C4-2B (cell line): ENCODE results near the gene CERS5.

Source experiments
- H3K27ac ChIP-seq: fragments of 450-650 bp; 2 replicates; pipeline ENCODE4 v1.5.1; 2017
- CTCF ChIP-seq: fragments of 450-650 bp; conservative IDR thresholded peaks from 2 replicates; pipeline ENCODE4 v1.5.1; 2017; ENCODE audit warnings: mild to moderate bottlenecking
- ZFX ChIP-seq: fragments of 450-650 bp; IDR thresholded peaks from 2 replicates; pipeline ENCODE4 v1.6.1; 2017

Gene CERS5

GRCh38 chr12:50167049-50167828 is at the start of gene CERS5:
Gene CERS5, minus strand, starts transcription at chr12:50167369. Its CDS starts 72 bp downstream, at chr12:50167297.
- H3K27ac ChIP-seq = peak within 1 kb of the TSS; percentile 74
- TF ChIP-seq CTCF (no peak), ZFX (peak; percentile 36; the same call in 1 of the 2 replicates)

- TF ChIP-seq CTCF (no peak), ZFX (no peak)
These were observed 47.9 kb upstream of the CERS5 start for GRCh38 chr12:50215033-50215432.

GRCh38 chr12:50214018-50214417 is 46.8 kb upstream of the CERS5 start:
- TF ChIP-seq CTCF = no peak
- no peak for TF ChIP-seq ZFX
- no peak overlapping the region for H3K27ac ChIP-seq

More at GRCh38 chr12:50215033-50215432, 47.9 kb upstream of the CERS5 start:
- no peak overlapping the region for H3K27ac ChIP-seq

- no peak overlapping the region for H3K27ac ChIP-seq
- no peak for TF ChIP-seq CTCF
- no peak for TF ChIP-seq ZFX
These were observed 46.3 kb upstream of the CERS5 start for GRCh38 chr12:50213439-50213838.

GRCh38 chr12:50212071-50212467 is 44.9 kb upstream of the CERS5 start:
- TF ChIP-seq ZFX (no peak), CTCF (no peak)
- H3K27ac ChIP-seq = no peak overlapping the region

- no peak overlapping the region for H3K27ac ChIP-seq
- no peak for TF ChIP-seq ZFX
- no peak for TF ChIP-seq CTCF
These were observed 44.4 kb upstream of the CERS5 start for GRCh38 chr12:50211392-50212070.

GRCh38 chr12:50207424-50207823 is 40.3 kb upstream of the CERS5 start:
- no peak for TF ChIP-seq CTCF
- TF ChIP-seq ZFX = no peak
- H3K27ac ChIP-seq = no peak overlapping the region
